Panc1 (cell line): Measurements from ENCODE around the gene LMNTD2.

ENCODE experiments used
- POLR2AphosphoS5 ChIP-seq: IDR thresholded peaks from 2 replicates; pipeline ENCODE4 v1.6.1; 2012; ENCODE audit warnings: mild to moderate bottlenecking, low read depth, low read length, moderate library complexity
- SIN3A ChIP-seq: IDR thresholded peaks from 2 replicates; pipeline ENCODE4 v1.6.1; 2012; ENCODE audit warnings: low read depth, mild to moderate bottlenecking, low read length, moderate library complexity, borderline replicate concordance; ENCODE audit not compliant: insufficient read depth
- TCF7L2 ChIP-seq: IDR thresholded peaks from 2 replicates; pipeline ENCODE4 v1.6.1; 2011; ENCODE audit warnings: mild to moderate bottlenecking, low read depth, low read length, inconsistent platforms
- TF ChIP-seq, protein P1 (sequence below): fragments of 450-650 bp; IDR thresholded peaks from 2 replicates; pipeline ENCODE4 v1.5.1; 2017; ENCODE audit warnings: mild to moderate bottlenecking
- TF ChIP-seq, protein P2 (sequence below), 2 experiments: IDR thresholded peaks; 2 replicates each; pipeline ENCODE4 v1.6.1; 2011 to 2012; ENCODE audit warnings: low read depth in 2 of 2, control low read depth in 1 of 2, low read length in 1 of 2, mild to moderate bottlenecking in 1 of 2, moderate library complexity in 1 of 2; ENCODE audit not compliant: insufficient read depth in 1 of 2

DNA sequence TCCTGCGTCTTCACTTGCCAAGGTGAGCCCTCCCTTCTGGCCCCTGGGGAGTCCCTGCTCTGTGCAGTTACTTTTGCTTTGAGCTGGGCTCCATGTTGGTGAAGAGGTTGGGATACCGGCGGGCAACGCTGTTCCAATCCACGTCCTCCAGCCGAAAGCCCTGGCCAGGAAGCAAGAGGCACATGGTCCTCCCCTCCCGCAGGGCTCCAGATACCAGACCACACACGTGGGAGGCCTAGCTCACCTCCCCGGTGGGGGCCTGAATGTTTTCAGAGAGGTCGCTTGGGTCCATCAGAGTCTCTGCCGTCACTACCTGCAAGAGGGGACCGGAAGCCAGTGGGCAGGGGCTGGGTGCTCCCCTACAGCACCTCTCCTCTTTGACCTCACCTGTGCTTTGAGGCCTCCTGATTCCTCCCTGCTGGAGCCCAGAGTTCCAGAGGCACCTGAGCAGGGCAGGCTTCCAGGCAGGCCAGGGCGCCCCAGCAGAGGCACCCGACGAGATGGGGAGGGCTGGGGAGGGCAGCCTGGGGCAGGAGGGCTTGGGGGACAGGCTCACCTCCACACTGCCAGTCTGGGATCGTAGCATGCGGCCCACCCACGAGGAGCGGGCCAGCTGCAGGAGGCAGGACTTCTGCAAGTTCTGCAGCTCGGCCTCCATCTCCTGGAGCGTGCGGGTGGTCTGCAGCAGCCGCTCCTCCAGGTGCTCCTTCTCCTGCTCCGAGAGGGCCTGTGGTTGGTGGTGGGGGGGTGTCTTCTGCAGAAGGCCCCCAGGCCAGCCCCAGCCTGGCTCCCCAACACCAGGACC, 3.0 kb downstream of the LMNTD2 start:
- TF ChIP-seq, protein P1, sequence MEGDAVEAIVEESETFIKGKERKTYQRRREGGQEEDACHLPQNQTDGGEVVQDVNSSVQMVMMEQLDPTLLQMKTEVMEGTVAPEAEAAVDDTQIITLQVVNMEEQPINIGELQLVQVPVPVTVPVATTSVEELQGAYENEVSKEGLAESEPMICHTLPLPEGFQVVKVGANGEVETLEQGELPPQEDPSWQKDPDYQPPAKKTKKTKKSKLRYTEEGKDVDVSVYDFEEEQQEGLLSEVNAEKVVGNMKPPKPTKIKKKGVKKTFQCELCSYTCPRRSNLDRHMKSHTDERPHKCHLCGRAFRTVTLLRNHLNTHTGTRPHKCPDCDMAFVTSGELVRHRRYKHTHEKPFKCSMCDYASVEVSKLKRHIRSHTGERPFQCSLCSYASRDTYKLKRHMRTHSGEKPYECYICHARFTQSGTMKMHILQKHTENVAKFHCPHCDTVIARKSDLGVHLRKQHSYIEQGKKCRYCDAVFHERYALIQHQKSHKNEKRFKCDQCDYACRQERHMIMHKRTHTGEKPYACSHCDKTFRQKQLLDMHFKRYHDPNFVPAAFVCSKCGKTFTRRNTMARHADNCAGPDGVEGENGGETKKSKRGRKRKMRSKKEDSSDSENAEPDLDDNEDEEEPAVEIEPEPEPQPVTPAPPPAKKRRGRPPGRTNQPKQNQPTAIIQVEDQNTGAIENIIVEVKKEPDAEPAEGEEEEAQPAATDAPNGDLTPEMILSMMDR = no peak
- no peak for TF ChIP-seq POLR2AphosphoS5
- TF ChIP-seq, protein P2, sequence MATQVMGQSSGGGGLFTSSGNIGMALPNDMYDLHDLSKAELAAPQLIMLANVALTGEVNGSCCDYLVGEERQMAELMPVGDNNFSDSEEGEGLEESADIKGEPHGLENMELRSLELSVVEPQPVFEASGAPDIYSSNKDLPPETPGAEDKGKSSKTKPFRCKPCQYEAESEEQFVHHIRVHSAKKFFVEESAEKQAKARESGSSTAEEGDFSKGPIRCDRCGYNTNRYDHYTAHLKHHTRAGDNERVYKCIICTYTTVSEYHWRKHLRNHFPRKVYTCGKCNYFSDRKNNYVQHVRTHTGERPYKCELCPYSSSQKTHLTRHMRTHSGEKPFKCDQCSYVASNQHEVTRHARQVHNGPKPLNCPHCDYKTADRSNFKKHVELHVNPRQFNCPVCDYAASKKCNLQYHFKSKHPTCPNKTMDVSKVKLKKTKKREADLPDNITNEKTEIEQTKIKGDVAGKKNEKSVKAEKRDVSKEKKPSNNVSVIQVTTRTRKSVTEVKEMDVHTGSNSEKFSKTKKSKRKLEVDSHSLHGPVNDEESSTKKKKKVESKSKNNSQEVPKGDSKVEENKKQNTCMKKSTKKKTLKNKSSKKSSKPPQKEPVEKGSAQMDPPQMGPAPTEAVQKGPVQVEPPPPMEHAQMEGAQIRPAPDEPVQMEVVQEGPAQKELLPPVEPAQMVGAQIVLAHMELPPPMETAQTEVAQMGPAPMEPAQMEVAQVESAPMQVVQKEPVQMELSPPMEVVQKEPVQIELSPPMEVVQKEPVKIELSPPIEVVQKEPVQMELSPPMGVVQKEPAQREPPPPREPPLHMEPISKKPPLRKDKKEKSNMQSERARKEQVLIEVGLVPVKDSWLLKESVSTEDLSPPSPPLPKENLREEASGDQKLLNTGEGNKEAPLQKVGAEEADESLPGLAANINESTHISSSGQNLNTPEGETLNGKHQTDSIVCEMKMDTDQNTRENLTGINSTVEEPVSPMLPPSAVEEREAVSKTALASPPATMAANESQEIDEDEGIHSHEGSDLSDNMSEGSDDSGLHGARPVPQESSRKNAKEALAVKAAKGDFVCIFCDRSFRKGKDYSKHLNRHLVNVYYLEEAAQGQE (IDR thresholded peaks at IDR 0.05; ENCODE audit: insufficient read depth in 1 of 2, low read depth in 2 of 2, low read length in 1 of 2) = no peak
- TF ChIP-seq SIN3A = no peak
- no peak for TF ChIP-seq TCF7L2
